Nucleus accumbens (tissue), 56 donors: ENCODE results near the gene FCER2.
"Not testable (repeated sequence)": the region's sequence is repeated elsewhere in the genome, so short reads cannot be mapped to it uniquely, and the experiment has no call there.

Experiments used
- DNase-seq, 56 donors: peaks; one replicate each; lab custom pipeline; 2025; lab: John Stamatoyannopoulos, UW

The FCER2 gene

GRCh38 chr19:7701654-7702457 lies at the start of gene FCER2:
Gene FCER2 (minus strand): TSS chr19:7702131. CDS start chr19:7699760, 2,371 bp downstream.
- no peak for DNase-seq

GRCh38 chr19:7751157-7751783 lies 49.3 kb upstream of the FCER2 start:
- no peak for DNase-seq

GRCh38 chr19:7748756-7749155 lies 46.8 kb upstream of the FCER2 start:
- DNase-seq, result no peak

GRCh38 chr19:7748171-7748570 lies 46.2 kb upstream of the FCER2 start:
- DNase-seq, result no peak

GRCh38 chr19:7746903-7747884 lies 45.3 kb upstream of the FCER2 start, which contains the start of gene CD209:
Gene CD209 (minus strand): TSS chr19:7747534. CDS start chr19:7747511, 23 bp downstream.
- DNase-seq, result no peak

- DNase-seq, result not testable (repeated sequence)
These were observed 44.4 kb upstream of the FCER2 start for GRCh38 chr19:7746306-7746705.

- DNase-seq, result no peak
These were observed 43.1 kb upstream of the FCER2 start for GRCh38 chr19:7744871-7745650.

- DNase-seq, result no peak
These were observed 42.4 kb upstream of the FCER2 start for GRCh38 chr19:7744199-7744786.

- no peak for DNase-seq
These were observed 41.5 kb upstream of the FCER2 start for GRCh38 chr19:7743425-7743841.

GRCh38 chr19:7742991-7743390 lies 41.1 kb upstream of the FCER2 start:
- DNase-seq, result no peak

GRCh38 chr19:7742575-7742974 lies 40.6 kb upstream of the FCER2 start:
- no peak for DNase-seq

GRCh38 chr19:7740682-7741054 lies 38.7 kb upstream of the FCER2 start:
- DNase-seq, result no peak

GRCh38 chr19:7739801-7740681 lies 38.1 kb upstream of the FCER2 start:
- no peak for DNase-seq

- DNase-seq, result no peak
These were observed 37.4 kb upstream of the FCER2 start for GRCh38 chr19:7739211-7739755.

- no peak for DNase-seq
These were observed 36.1 kb upstream of the FCER2 start for GRCh38 chr19:7738023-7738422.

- DNase-seq, result no peak
These were observed 35.3 kb upstream of the FCER2 start for GRCh38 chr19:7737215-7737614.

GRCh38 chr19:7736148-7736547 lies 34.2 kb upstream of the FCER2 start:
- no peak for DNase-seq
